Breast epithelium (tissue), 3 donors: Measurements from ENCODE around the gene DNAJC9.

ENCODE experiments used
- POLR2AphosphoS5 ChIP-seq, 3 donors: sonication (generic); formaldehyde crosslinking; IDR thresholded peaks; one replicate each; pipeline ENCODE4 v1.6.1; 2017; ENCODE audit warnings: antibody characterized with exemption in 3 of 3
- TF ChIP-seq, protein P1 (sequence below), 3 donors: fragments of 450-650 bp; IDR thresholded peaks; one replicate each; pipeline ENCODE4 v1.5.1; 2016 to 2017; ENCODE audit warnings: antibody characterized with exemption in 3 of 3, mild to moderate bottlenecking in 3 of 3, moderate library complexity in 3 of 3

GRCh38 chr10:73225518-73225917, 21.5 kb downstream of the DNAJC9 start:
- TF ChIP-seq, protein P1, sequence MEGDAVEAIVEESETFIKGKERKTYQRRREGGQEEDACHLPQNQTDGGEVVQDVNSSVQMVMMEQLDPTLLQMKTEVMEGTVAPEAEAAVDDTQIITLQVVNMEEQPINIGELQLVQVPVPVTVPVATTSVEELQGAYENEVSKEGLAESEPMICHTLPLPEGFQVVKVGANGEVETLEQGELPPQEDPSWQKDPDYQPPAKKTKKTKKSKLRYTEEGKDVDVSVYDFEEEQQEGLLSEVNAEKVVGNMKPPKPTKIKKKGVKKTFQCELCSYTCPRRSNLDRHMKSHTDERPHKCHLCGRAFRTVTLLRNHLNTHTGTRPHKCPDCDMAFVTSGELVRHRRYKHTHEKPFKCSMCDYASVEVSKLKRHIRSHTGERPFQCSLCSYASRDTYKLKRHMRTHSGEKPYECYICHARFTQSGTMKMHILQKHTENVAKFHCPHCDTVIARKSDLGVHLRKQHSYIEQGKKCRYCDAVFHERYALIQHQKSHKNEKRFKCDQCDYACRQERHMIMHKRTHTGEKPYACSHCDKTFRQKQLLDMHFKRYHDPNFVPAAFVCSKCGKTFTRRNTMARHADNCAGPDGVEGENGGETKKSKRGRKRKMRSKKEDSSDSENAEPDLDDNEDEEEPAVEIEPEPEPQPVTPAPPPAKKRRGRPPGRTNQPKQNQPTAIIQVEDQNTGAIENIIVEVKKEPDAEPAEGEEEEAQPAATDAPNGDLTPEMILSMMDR (IDR thresholded peaks at IDR 0.05): no peak
- TF ChIP-seq POLR2AphosphoS5 (IDR thresholded peaks at IDR 0.05): no peak
